NK-92 treated with Interleukin-12 subunit alpha and Interleukin-12 subunit beta, amount 100 ng/mL, for 24 hours (cell line): Measurements from ENCODE around the gene PMAIP1.

Experiments used
- DNase-seq: peaks from one replicate; lab custom pipeline; 2025; lab: John Stamatoyannopoulos, UW

The PMAIP1 gene

GRCh38 chr18:59912007-59912550 is 12.3 kb downstream of the PMAIP1 start:
- DNase-seq: no peak

- no peak for DNase-seq
These were observed 15.8 kb downstream of the PMAIP1 start for GRCh38 chr18:59915606-59916005.

- DNase-seq: no peak
These were observed 16.9 kb downstream of the PMAIP1 start for GRCh38 chr18:59916746-59917145.

- DNase-seq: no peak
These were observed 17.6 kb downstream of the PMAIP1 start for GRCh38 chr18:59917422-59917821.

- DNase-seq: no peak
These were observed 18.5 kb downstream of the PMAIP1 start for GRCh38 chr18:59918320-59918755.

- no peak for DNase-seq
These were observed 19.2 kb downstream of the PMAIP1 start for GRCh38 chr18:59918997-59919396.

- peak; percentile 42 for DNase-seq
These were observed 21.6 kb downstream of the PMAIP1 start for GRCh38 chr18:59921384-59921891.

- no peak for DNase-seq
These were observed 23.9 kb downstream of the PMAIP1 start for GRCh38 chr18:59923539-59924196.

GRCh38 chr18:59926131-59926530 is 26.3 kb downstream of the PMAIP1 start:
- no peak for DNase-seq

- DNase-seq: no peak
These were observed 27.5 kb downstream of the PMAIP1 start for GRCh38 chr18:59927246-59927825.

- no peak for DNase-seq
These were observed 28.4 kb downstream of the PMAIP1 start for GRCh38 chr18:59928201-59928600.

- DNase-seq: no peak
These were observed 30.0 kb downstream of the PMAIP1 start for GRCh38 chr18:59929621-59930295.

GRCh38 chr18:59932401-59932800 is 32.6 kb downstream of the PMAIP1 start:
- no peak for DNase-seq

GRCh38 chr18:59938676-59939075 is 38.9 kb downstream of the PMAIP1 start:
- no peak for DNase-seq

- no peak for DNase-seq
These were observed 39.3 kb downstream of the PMAIP1 start for GRCh38 chr18:59939127-59939526.

GRCh38 chr18:59940068-59940467 is 40.3 kb downstream of the PMAIP1 start:
- no peak for DNase-seq

GRCh38 chr18:59941331-59941730 is 41.5 kb downstream of the PMAIP1 start:
- DNase-seq: no peak

GRCh38 chr18:59942601-59943000 is 42.8 kb downstream of the PMAIP1 start:
- no peak for DNase-seq

GRCh38 chr18:59945544-59945943 is 45.7 kb downstream of the PMAIP1 start:
- DNase-seq: no peak

- DNase-seq: no peak
These were observed 50.6 kb downstream of the PMAIP1 start for GRCh38 chr18:59950215-59950944.

GRCh38 chr18:59951591-59951990 is 51.8 kb downstream of the PMAIP1 start:
- no peak for DNase-seq
